GM12892 (cell line): ENCODE measurements around the gene CRB2.

Experiments used
- POLR2A ChIP-seq: IDR thresholded peaks from 2 replicates; pipeline ENCODE4 v1.6.1; 2011; ENCODE audit warnings: low read depth, low read length, control low read depth
- POLR2AphosphoS5 ChIP-seq: IDR thresholded peaks from 2 replicates; pipeline ENCODE4 v1.6.1; 2011; ENCODE audit warnings: low read depth, low read length, control low read depth

DNA sequence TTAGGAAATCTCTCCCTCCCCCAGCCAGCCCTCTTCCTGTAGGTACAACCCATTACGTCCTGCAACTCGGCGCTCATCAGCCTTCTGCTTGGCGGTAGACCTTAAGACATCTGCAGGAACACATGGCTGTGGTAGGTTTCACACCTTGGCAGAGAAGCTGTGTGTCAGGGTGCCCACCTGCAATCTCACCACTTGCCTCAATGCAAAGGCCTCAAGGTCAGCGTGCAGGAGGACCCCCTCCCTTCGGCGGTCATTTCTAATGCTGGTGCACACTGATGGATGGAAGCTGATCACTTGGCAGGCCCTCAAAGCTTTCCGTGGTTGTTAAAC lies 67.3 kb downstream of the CRB2 start:
- TF ChIP-seq POLR2A (no peak), POLR2AphosphoS5 (no peak)
